IPS-NIHi11 (cell line): ENCODE data around the gene C4BPA.

Experiments used
- DNase-seq: peaks from one replicate; pipeline ENCODE4 v3.0.0; 2012; ENCODE audit warnings: mixed read lengths, low spot score

The C4BPA gene

GRCh38 chr1:207191061-207191460 is 87.0 kb downstream of the C4BPA start:
- no peak for DNase-seq

- DNase-seq: no peak
These were observed 87.7 kb downstream of the C4BPA start for GRCh38 chr1:207191776-207192175.

- no peak for DNase-seq
These were observed 90.2 kb downstream of the C4BPA start for GRCh38 chr1:207194197-207194596.
